ENCODE results near the gene DGKA. TPM values are rescaled to one million over a fixed set of nuclear protein-coding genes. Genes with fewer than 3 reads are reported as not detected.
A peak's percentile ranks its signal among the peaks of the same experiment; 100 is the strongest.
"Not testable (repeated sequence)": the region's sequence is repeated elsewhere in the genome, so short reads cannot be mapped to it uniquely, and the experiment has no call there.

Gene DGKA
- total RNA-seq, 1 donor from 2014 or later: 57.5 TPM

DNA sequence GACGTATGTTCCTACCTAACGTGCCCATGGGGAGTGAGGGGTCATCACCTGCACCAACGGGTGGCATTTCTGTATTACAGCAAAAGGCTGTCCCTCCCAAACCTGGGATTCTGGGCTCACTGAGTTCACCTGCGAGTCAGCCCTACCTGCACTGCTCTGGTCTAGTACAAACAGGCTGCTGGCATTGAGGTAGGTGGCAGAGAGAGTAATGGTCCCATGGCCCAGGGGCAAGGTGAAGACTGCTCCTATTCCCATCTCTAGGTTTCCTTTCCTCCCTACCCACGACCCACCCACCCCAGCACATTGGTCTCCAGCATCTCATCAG, 66.5 kb downstream of the DGKA start:
- H3K9me3 Mint-ChIP-seq (ENCODE audit: unreplicated experiment): peaks cover 11% of the 10 kb centered on the region
- H3K4me3 Mint-ChIP-seq (ENCODE audit: unreplicated experiment): peak overlapping the region; percentile 96
- TF ChIP-seq, protein P1, sequence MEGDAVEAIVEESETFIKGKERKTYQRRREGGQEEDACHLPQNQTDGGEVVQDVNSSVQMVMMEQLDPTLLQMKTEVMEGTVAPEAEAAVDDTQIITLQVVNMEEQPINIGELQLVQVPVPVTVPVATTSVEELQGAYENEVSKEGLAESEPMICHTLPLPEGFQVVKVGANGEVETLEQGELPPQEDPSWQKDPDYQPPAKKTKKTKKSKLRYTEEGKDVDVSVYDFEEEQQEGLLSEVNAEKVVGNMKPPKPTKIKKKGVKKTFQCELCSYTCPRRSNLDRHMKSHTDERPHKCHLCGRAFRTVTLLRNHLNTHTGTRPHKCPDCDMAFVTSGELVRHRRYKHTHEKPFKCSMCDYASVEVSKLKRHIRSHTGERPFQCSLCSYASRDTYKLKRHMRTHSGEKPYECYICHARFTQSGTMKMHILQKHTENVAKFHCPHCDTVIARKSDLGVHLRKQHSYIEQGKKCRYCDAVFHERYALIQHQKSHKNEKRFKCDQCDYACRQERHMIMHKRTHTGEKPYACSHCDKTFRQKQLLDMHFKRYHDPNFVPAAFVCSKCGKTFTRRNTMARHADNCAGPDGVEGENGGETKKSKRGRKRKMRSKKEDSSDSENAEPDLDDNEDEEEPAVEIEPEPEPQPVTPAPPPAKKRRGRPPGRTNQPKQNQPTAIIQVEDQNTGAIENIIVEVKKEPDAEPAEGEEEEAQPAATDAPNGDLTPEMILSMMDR (IDR thresholded peaks at IDR 0.05; ENCODE audit: partially characterized antibody, unreplicated experiment): no peak
- no peaks in the 10 kb centered on the region for H3K27me3 Mint-ChIP-seq (ENCODE audit: unreplicated experiment)
- no peak for DNase-seq
- peak overlapping the region; percentile 87 for H3K27ac Mint-ChIP-seq (ENCODE audit: unreplicated experiment)
- H3K36me3 Mint-ChIP-seq (ENCODE audit: unreplicated experiment): no peaks in the 10 kb centered on the region
- H3K4me1 Mint-ChIP-seq (ENCODE audit: low read depth, unreplicated experiment): no peaks in the 10 kb centered on the region

DNA sequence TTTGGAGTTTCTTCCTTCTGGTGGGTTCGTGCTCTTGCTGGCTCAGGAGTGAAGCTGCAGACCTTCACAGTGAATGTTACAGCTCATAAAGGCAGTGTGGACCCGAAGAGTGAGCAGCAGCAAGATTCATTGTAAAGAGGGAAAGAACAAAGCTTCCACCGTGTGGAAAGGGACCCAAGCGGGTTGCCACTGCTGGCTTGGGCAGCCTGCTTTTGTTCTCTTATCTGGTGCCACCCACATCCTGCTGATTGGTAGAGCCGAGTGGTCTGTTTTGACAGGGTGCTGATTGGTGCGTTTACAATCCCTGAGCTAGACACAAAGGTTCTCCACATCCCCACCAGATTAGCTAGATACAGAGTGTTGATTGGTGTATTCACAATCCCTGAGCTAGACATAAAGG, 68.6 kb downstream of the DGKA start:
- H3K4me1 Mint-ChIP-seq (ENCODE audit: low read depth, unreplicated experiment); H3K27me3 Mint-ChIP-seq (ENCODE audit: unreplicated experiment); H3K36me3 Mint-ChIP-seq (ENCODE audit: unreplicated experiment); DNase-seq: not testable (repeated sequence)
- peak overlapping the region; percentile 42 for H3K4me3 Mint-ChIP-seq (ENCODE audit: unreplicated experiment)
- peak overlapping the region; percentile 12 for H3K27ac Mint-ChIP-seq (ENCODE audit: unreplicated experiment)
- peaks cover 11% of the 10 kb centered on the region for H3K9me3 Mint-ChIP-seq (ENCODE audit: unreplicated experiment)

DNA sequence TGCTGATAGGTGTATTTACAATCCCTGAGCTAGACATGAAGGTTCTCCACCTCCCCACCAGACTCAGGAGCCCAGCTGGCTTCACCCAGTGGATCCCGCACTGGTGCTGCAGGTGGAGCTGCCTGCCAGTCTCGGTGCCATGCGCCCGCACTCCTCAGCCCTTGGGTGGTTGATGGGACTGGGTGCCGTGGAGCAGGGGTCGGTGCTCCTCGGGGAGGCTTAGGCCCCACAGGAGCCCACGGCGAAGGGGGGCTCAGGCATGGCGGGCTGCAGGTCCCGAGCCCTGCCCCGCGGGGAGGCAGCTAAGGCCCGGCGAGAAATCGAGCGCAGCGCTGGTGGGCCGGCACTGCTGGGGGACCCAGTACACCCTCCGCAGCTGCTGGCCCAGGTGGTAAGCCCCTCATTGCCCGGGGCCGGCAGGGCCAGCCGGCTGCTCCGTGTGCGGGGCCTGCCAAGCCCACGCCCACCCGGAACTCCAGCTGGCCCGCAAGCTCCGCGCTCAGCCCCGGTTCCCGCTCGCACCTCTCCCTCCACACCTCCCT, 69.1 kb downstream of the DGKA start:
- H3K27ac Mint-ChIP-seq (ENCODE audit: unreplicated experiment); DNase-seq; H3K27me3 Mint-ChIP-seq (ENCODE audit: unreplicated experiment); H3K36me3 Mint-ChIP-seq (ENCODE audit: unreplicated experiment); H3K4me1 Mint-ChIP-seq (ENCODE audit: low read depth, unreplicated experiment); H3K4me3 Mint-ChIP-seq (ENCODE audit: unreplicated experiment): not testable (repeated sequence)
- peaks cover 11% of the 10 kb centered on the region for H3K9me3 Mint-ChIP-seq (ENCODE audit: unreplicated experiment)

DNA sequence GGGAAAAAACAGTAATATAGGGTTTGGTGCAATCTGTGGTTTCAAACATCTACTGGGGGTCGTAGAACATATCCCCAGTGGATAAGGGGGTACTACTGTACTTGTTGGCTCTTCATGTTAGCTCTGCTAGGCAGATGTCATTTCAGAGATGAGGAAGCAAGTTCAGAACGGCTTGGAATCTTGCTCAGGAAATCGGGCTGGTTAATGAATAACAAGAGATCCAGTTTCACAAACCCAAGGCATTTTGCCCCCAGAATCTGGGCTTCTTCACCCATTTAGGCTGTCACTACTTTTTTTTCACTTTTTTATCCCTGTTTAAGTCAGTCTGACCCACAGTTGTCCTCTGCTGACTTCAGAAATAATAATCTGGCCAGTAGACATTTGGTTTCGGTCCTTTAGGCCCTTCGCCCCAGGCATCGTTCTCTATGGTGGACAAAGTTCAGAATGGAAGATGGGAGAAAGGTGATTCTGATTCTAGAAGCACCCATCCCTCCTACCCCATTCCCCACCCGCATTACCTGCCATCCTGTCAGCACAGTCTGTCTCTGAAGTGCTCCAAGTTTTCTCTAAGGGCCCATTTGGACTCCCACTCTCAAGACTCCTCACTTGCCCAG, 70.6 kb downstream of the DGKA start:
- no peaks in the 10 kb centered on the region for H3K36me3 Mint-ChIP-seq (ENCODE audit: unreplicated experiment)
- H3K4me1 Mint-ChIP-seq (ENCODE audit: low read depth, unreplicated experiment): no peaks in the 10 kb centered on the region
- H3K9me3 Mint-ChIP-seq (ENCODE audit: unreplicated experiment): peaks cover 6% of the 10 kb centered on the region
- H3K4me3 Mint-ChIP-seq (ENCODE audit: unreplicated experiment): no peak overlapping the region
- DNase-seq: no peak
- no peak overlapping the region for H3K27ac Mint-ChIP-seq (ENCODE audit: unreplicated experiment)
- TF ChIP-seq, protein P1 (IDR thresholded peaks at IDR 0.05; ENCODE audit: partially characterized antibody, unreplicated experiment): no peak
- H3K27me3 Mint-ChIP-seq (ENCODE audit: unreplicated experiment): peaks cover 3% of the 10 kb centered on the region

DNA sequence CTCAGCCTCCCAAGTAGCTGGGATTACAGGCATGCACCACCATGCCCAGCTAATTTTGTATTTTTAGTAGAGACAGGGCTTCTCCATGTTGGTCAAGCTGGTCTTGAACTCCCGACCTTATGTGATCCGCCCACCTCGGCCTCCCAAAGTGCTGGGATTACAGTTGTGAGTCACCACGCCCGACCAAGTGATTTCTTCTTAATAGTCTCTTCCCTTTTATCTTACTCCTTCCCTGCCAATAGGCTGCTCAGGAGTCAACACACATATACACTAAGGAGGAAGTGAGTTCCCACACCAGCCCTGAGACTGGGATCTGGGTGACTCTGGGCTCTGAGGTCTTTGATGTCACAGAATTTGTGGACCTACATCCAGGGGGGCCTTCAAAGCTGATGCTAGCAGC, 72.4 kb downstream of the DGKA start:
- H3K4me1 Mint-ChIP-seq (ENCODE audit: low read depth, unreplicated experiment); DNase-seq; H3K36me3 Mint-ChIP-seq (ENCODE audit: unreplicated experiment); H3K27me3 Mint-ChIP-seq (ENCODE audit: unreplicated experiment); H3K4me3 Mint-ChIP-seq (ENCODE audit: unreplicated experiment); H3K27ac Mint-ChIP-seq (ENCODE audit: unreplicated experiment); H3K9me3 Mint-ChIP-seq (ENCODE audit: unreplicated experiment): not testable (repeated sequence)

Other genes starting within 250 kb of the DGKA start
- gene ITGA7, start 223.3 kb upstream of the DGKA start, total RNA-seq (ENCODE audit: unreplicated experiment): 156 TPM
- gene BLOC1S1, start 215.1 kb upstream of the DGKA start, total RNA-seq (ENCODE audit: unreplicated experiment): 71.2 TPM
- 6.6 TPM for gene RDH5, start 210.8 kb upstream of the DGKA start, total RNA-seq (ENCODE audit: unreplicated experiment)
- gene CD63, start 202.2 kb upstream of the DGKA start, total RNA-seq (ENCODE audit: unreplicated experiment): 619 TPM
- 52.4 TPM for gene GDF11, start 188.0 kb upstream of the DGKA start, total RNA-seq (ENCODE audit: unreplicated experiment)
- 98.7 TPM for gene SARNP, start 113.4 kb upstream of the DGKA start, total RNA-seq (ENCODE audit: unreplicated experiment)
- 47.6 TPM for gene ORMDL2, start 113.1 kb upstream of the DGKA start, total RNA-seq (ENCODE audit: unreplicated experiment)
- gene DNAJC14, start 101.6 kb upstream of the DGKA start, total RNA-seq (ENCODE audit: unreplicated experiment): 37.6 TPM
- not detected for gene MMP19, start 88.2 kb upstream of the DGKA start, total RNA-seq (ENCODE audit: unreplicated experiment)
- 55.3 TPM for gene PYM1, start 3.3 kb upstream of the DGKA start, total RNA-seq (ENCODE audit: unreplicated experiment)
- 851 TPM for gene PMEL, start 34.9 kb downstream of the DGKA start, total RNA-seq (ENCODE audit: unreplicated experiment)
- gene CDK2, start 35.7 kb downstream of the DGKA start, total RNA-seq (ENCODE audit: unreplicated experiment): 20.5 TPM
- 170 TPM for gene RAB5B, start 42.9 kb downstream of the DGKA start, total RNA-seq (ENCODE audit: unreplicated experiment)
- 23.9 TPM for gene SUOX, start 66.1 kb downstream of the DGKA start, total RNA-seq (ENCODE audit: unreplicated experiment)
- gene IKZF4, start 89.9 kb downstream of the DGKA start, total RNA-seq (ENCODE audit: unreplicated experiment): 24.1 TPM
- 29.8 TPM for gene RPS26, start 110.8 kb downstream of the DGKA start, total RNA-seq (ENCODE audit: unreplicated experiment)
- 33.7 TPM for gene ERBB3, start 149.0 kb downstream of the DGKA start, total RNA-seq (ENCODE audit: unreplicated experiment)
- gene PA2G4, start 173.4 kb downstream of the DGKA start, total RNA-seq (ENCODE audit: unreplicated experiment): 86.5 TPM
- gene RPL41, start 185.5 kb downstream of the DGKA start, total RNA-seq (ENCODE audit: unreplicated experiment): 1,433 TPM
- gene ZC3H10, start 187.1 kb downstream of the DGKA start, total RNA-seq (ENCODE audit: unreplicated experiment): 11.1 TPM
- 144 TPM for gene ESYT1, start 197.1 kb downstream of the DGKA start, total RNA-seq (ENCODE audit: unreplicated experiment)
- gene MYL6B, start 221.4 kb downstream of the DGKA start, total RNA-seq (ENCODE audit: unreplicated experiment): 232 TPM
- gene MYL6, start 227.2 kb downstream of the DGKA start, total RNA-seq (ENCODE audit: unreplicated experiment): 2,223 TPM

Measured in glutamatergic neuron (in vitro differentiated cells).